A549 (cell line): ENCODE data around the gene LDLRAD4. TPM values are rescaled to one million over a fixed set of nuclear protein-coding genes. Genes with fewer than 3 reads are reported as not detected.
A peak's percentile ranks its signal among the peaks of the same experiment; 100 is the strongest.

ENCODE experiments used
- ATAC-seq, 2 experiments: fragments of 200-7000 bp in 1 of 2; fragments of >200 bp in 1 of 2; cut with Nextera tagmentation in 1 of 2; cut with Tn5 transposase in 1 of 2; 3 replicates each; pipeline versions ENCODE4 v1.8.0 to v1.9.1; 2018 to 2020; ENCODE audit warnings: mild to moderate bottlenecking in 1 of 2, moderate library complexity in 1 of 2
- CTCF ChIA-PET: fragments of 300-600 bp; sonication (Branson Sonifier 250); formaldehyde crosslinking; extraction: SDS; loops from one replicate; lab custom pipeline; 2021; ENCODE audit warnings: antibody characterized with exemption, inconsistent platforms; lab: Yijun Ruan, JAX
- POLR2A ChIA-PET: fragments of 350-600 bp; formaldehyde crosslinking; extraction: SDS; loops from one replicate; lab custom pipeline; 2021; ENCODE audit warnings: antibody characterized with exemption, inconsistent platforms; lab: Yijun Ruan, JAX
- DNase-seq, 2 experiments: peaks; one replicate each; pipeline versions ENCODE4 v3.0.0 to v3.0.0-alpha.2; 2011 to 2016; ENCODE audit warnings: low read depth in 1 of 2, low spot score in 1 of 2
- FAIRE-seq: peaks from 2 replicates; lab custom pipeline; 2011; peaks lifted over from hg19 to GRCh38; lab: Jason Lieb, UNC
- H3K27ac ChIP-seq, 2 experiments: fragments of >200 bp; sonication (Bioruptor Twin); formaldehyde crosslinking; 3 replicates each; pipeline ENCODE4 v1.5.1; 2016 to 2017
- H3K4me1 ChIP-seq: fragments of >200 bp; sonication (Bioruptor Twin); formaldehyde crosslinking; 3 replicates; pipeline ENCODE4 v1.6.1; 2016
- H3K4me2 ChIP-seq: fragments of >200 bp; sonication (Bioruptor Twin); formaldehyde crosslinking; 3 replicates; pipeline ENCODE4 v1.6.1; 2016
- H3K4me3 ChIP-seq: fragments of >200 bp; sonication (Bioruptor Twin); formaldehyde crosslinking; 3 replicates; pipeline ENCODE4 v1.5.1; 2016
- H3K9me3 ChIP-seq: fragments of >200 bp; sonication (Bioruptor Twin); formaldehyde crosslinking; 3 replicates; pipeline ENCODE4 v1.6.1; 2016
- CBX8 ChIP-seq: fragments of 200-600 bp; sonication (generic); IDR thresholded peaks from 2 replicates; pipeline ENCODE4 v1.6.1; 2016
- CHD2 ChIP-seq: fragments of 150-350 bp; IDR thresholded peaks from 2 replicates; pipeline ENCODE4 v1.6.1; 2014; ENCODE audit warnings: low read length; ENCODE audit not compliant: partially characterized antibody
- EHMT2 ChIP-seq: fragments of 200-600 bp; sonication (generic); IDR thresholded peaks from 2 replicates; pipeline ENCODE4 v1.6.1; 2016; ENCODE audit warnings: antibody characterized with exemption, low read depth, mild to moderate bottlenecking, moderate library complexity
- ELK1 ChIP-seq: fragments of 150-350 bp; IDR thresholded peaks from 2 replicates; pipeline ENCODE4 v1.6.1; 2014; ENCODE audit warnings: low read depth, mild to moderate bottlenecking, low read length
- EP300 ChIP-seq, 2 experiments: fragments of >200 bp; sonication (Bioruptor Twin); formaldehyde crosslinking; IDR thresholded peaks; 2 replicates in 1 of 2; 3 replicates in 1 of 2; pipeline ENCODE4 v1.6.1; 2016 to 2017
- GATA3 ChIP-seq: IDR thresholded peaks from 2 replicates; pipeline ENCODE4 v1.6.1; 2012; ENCODE audit warnings: borderline replicate concordance
- HEYL ChIP-seq: fragments of 250-450 bp; sonication (Bioruptor Pico); IDR thresholded peaks from 2 replicates; pipeline ENCODE4 v1.8.0; 2021; ENCODE audit warnings: mild to moderate bottlenecking, moderate library complexity
- HOXA7 ChIP-seq: fragments of 250-450 bp; sonication (Bioruptor Pico); IDR thresholded peaks from 2 replicates; pipeline ENCODE4 v1.5.0; 2020; ENCODE audit warnings: mild to moderate bottlenecking, moderate library complexity
- HOXB13 ChIP-seq: fragments of 250-450 bp; sonication (Bioruptor Pico); IDR thresholded peaks from 2 replicates; pipeline ENCODE4 v1.5.0; 2020; ENCODE audit warnings: low read depth, mild to moderate bottlenecking, moderate library complexity
- HOXB5 ChIP-seq: fragments of 250-450 bp; sonication (Bioruptor Pico); IDR thresholded peaks from 2 replicates; pipeline ENCODE4 v1.5.0; 2020; ENCODE audit warnings: mild to moderate bottlenecking, moderate library complexity
- JUN ChIP-seq, 2 experiments: fragments of >200 bp; sonication (Bioruptor Twin); formaldehyde crosslinking; IDR thresholded peaks; 2 replicates in 1 of 2; 3 replicates in 1 of 2; pipeline ENCODE4 v1.6.1; 2016 to 2017
- JUNB ChIP-seq: fragments of >200 bp; sonication (Bioruptor Twin); formaldehyde crosslinking; IDR thresholded peaks from 2 replicates; pipeline ENCODE4 v1.6.1; 2016
- MYC ChIP-seq: IDR thresholded peaks from 2 replicates; pipeline ENCODE4 v1.6.1; 2012; ENCODE audit warnings: mild to moderate bottlenecking, inconsistent platforms, low read length, improper control_type of control experiment, borderline replicate concordance
- NR3C1 ChIP-seq: fragments of >200 bp; sonication (Bioruptor Twin); formaldehyde crosslinking; IDR thresholded peaks from 3 replicates; pipeline ENCODE4 v1.6.1; 2017
- PBX3 ChIP-seq: IDR thresholded peaks from 2 replicates; pipeline ENCODE4 v1.6.1; 2012
- POLR2AphosphoS2 ChIP-seq: conservative IDR thresholded peaks from 2 replicates; pipeline ENCODE4 v1.6.1; 2012; ENCODE audit warnings: low read length, improper control_type of control experiment, inconsistent platforms
- RARB ChIP-seq: fragments of 250-450 bp; sonication (Bioruptor Pico); IDR thresholded peaks from 2 replicates; pipeline ENCODE4 v1.8.0; 2021; ENCODE audit warnings: mild to moderate bottlenecking, moderate library complexity
- SREBF2 ChIP-seq: fragments of 450-650 bp; IDR thresholded peaks from 2 replicates; pipeline ENCODE4 v1.6.1; 2014; ENCODE audit warnings: mild to moderate bottlenecking, moderate library complexity
- ZFP36 ChIP-seq: fragments of 450-650 bp; IDR thresholded peaks from 2 replicates; pipeline ENCODE4 v1.6.1; 2014; ENCODE audit warnings: borderline replicate concordance; ENCODE audit not compliant: partially characterized antibody
- ZNF302 ChIP-seq: fragments of 250-450 bp; sonication (Bioruptor Pico); IDR thresholded peaks from 2 replicates; pipeline ENCODE4 v1.9.0; 2021; ENCODE audit warnings: inconsistent platforms, mild to moderate bottlenecking, moderate library complexity
- WGBS: methylation state at CpG from one replicate; pipeline ENCODE4 v1.1.6; 2017; ENCODE audit errors: missing lambda C conversion rate; 5-methylcytosine and 5-hydroxymethylcytosine counted together
- polyA plus RNA-seq, 4 experiments: library from polyadenylated mRNA; depleted of rRNA in 3 of 4; stranded (reverse); fragments of >200 nt; fragmentation: RNase III in 1 of 4; extraction: RNeasy Plus Mini Kit Qiagen cat#74134 plus additional on column Dnase treatment in 1 of 4; gene quantifications; 2 replicates in 3 of 4; 3 replicates in 1 of 4; pipeline ENCODE4 v1.2.3, GENCODE V29; 2011 to 2017

LDLRAD4 gene
- polyA plus RNA-seq, 2 of the 4 experiments (the other 2 are of a cell fraction): 5.2 to 7.6 TPM

- POLR2A ChIA-PET: no interaction called here
- Histone ChIP-seq H3K4me1 (peaks cover 17% of the 10 kb centered on the region; the same call in 1 of the 3 replicates), H3K4me3 (peak overlapping the region; percentile 71), H3K27ac (peak overlapping the region; percentile 77 to 90; a peak in 5 of 6 replicates)
- ATAC-seq: no peak
- TF ChIP-seq HOXB13 (CRISPR knock-in tag) (no peak), JUN (IDR thresholded peaks at IDR 0.05) (no peak), ZNF302 (CRISPR knock-in tag) (no peak), NR3C1 (no peak), CBX8 (no peak), HOXA7 (CRISPR knock-in tag) (no peak)
- TF ChIP-seq, all 56 proteins: peak for 0
- peak overlapping the region; percentile 93 for H3K4me2 ChIP-seq
- WGBS: 48% methylated on average over 15 of the region's 15 CpGs
- FAIRE-seq: no peak
- H3K9me3 ChIP-seq: no peaks in the 10 kb centered on the region
- no peak for DNase-seq
- CTCF ChIA-PET: no interaction called here
These were observed 437 bp downstream of the LDLRAD4 start for GRCh38 chr18:13218997-13219396.

- Histone ChIP-seq H3K4me2 (peak overlapping the region; percentile 93), H3K4me1 (peaks cover 17% of the 10 kb centered on the region; the same call in 1 of the 3 replicates), H3K9me3 (no peaks in the 10 kb centered on the region), H3K4me3 (no peak overlapping the region), H3K27ac (no peak overlapping the region)
- DNase-seq (no peak), FAIRE-seq (no peak), ATAC-seq (no peak)
- CTCF ChIA-PET: interaction anchor here (1.2 kb wide), 1 partner anchor 306 kb away, joined by 3 read pairs; no protein-coding TSS in a partner anchor
- TF ChIP-seq EHMT2: no peak
- TF ChIP-seq RARB: no peak
- no peak for TF ChIP-seq GATA3
- TF ChIP-seq ELK1: no peak
- TF ChIP-seq HEYL (CRISPR knock-in tag): no peak
- TF ChIP-seq CHD2: no peak
- no peak for TF ChIP-seq MYC
- no peak for TF ChIP-seq SREBF2
- WGBS: 20% methylated on average over 4 of the region's 4 CpGs
- POLR2A ChIA-PET: no interaction called here
These were observed 1.1 kb downstream of the LDLRAD4 start for GRCh38 chr18:13219593-13220159.

GRCh38 chr18:13220361-13220991 is 1.9 kb downstream of the LDLRAD4 start:
- CTCF ChIA-PET: interaction anchor here (1.2 kb wide), 1 partner anchor 306 kb away, joined by 3 read pairs; no protein-coding TSS in a partner anchor
- DNase-seq (no peak), ATAC-seq (no peak), FAIRE-seq (no peak)
- Histone ChIP-seq H3K27ac (no peak overlapping the region), H3K4me2 (peak overlapping the region; percentile 93; the same call in 2 of the 3 replicates), H3K9me3 (no peaks in the 10 kb centered on the region), H3K4me3 (no peak overlapping the region), H3K4me1 (peaks cover 17% of the 10 kb centered on the region; the same call in 1 of the 3 replicates)
- TF ChIP-seq POLR2AphosphoS2 (no peak), JUNB (no peak), ZNF302 (CRISPR knock-in tag) (no peak), HOXA7 (CRISPR knock-in tag) (no peak), PBX3 (no peak), HOXB5 (no peak), EP300 (IDR thresholded peaks at IDR 0.05) (no peak), HOXB13 (CRISPR knock-in tag) (no peak), ZFP36 (no peak)
- 35% methylated on average over 10 of the region's 10 CpGs for WGBS
- POLR2A ChIA-PET: no interaction called here
